H1 (cell line): ENCODE data around the gene ISG15. TPM values are rescaled to one million over a fixed set of nuclear protein-coding genes. Genes with fewer than 3 reads are reported as not detected.

Experiments used
- CTCF ChIA-PET: fragments of 300-600 bp; sonication (Branson Sonifier 250); formaldehyde crosslinking; loops from one replicate; lab custom pipeline; 2021; ENCODE audit not compliant: partially characterized antibody; lab: Charles Lee
- POLR2A ChIA-PET: fragments of 300-600 bp; sonication (Branson Sonifier 250); formaldehyde crosslinking; loops from one replicate; lab custom pipeline; 2021; ENCODE audit warnings: inconsistent platforms; ENCODE audit not compliant: partially characterized antibody; lab: Charles Lee
- DNase-seq, 2 experiments: peaks; one replicate each; pipeline versions ENCODE4 v3.0.0 to v3.0.0-alpha.2; 2010 to 2022; ENCODE audit warnings: low spot score in 2 of 2, low read depth in 1 of 2, mixed read lengths in 1 of 2
- FAIRE-seq: peaks from 2 replicates; lab custom pipeline; 2011; peaks lifted over from hg19 to GRCh38; lab: Jason Lieb, UNC
- H2AFZ ChIP-seq: 2 replicates; pipeline ENCODE4 v1.8.1; 2012; ENCODE audit warnings: low read length, inconsistent platforms
- H2AK5ac ChIP-seq: 2 replicates; pipeline ENCODE4 v1.6.1; 2013; ENCODE audit warnings: low read depth, low read length
- H2BK120ac ChIP-seq: replicated peaks from 2 replicates; pipeline ENCODE3; 2013; ENCODE audit warnings: low read depth, low read length, inconsistent platforms
- H2BK12ac ChIP-seq: 2 replicates; pipeline ENCODE4 v1.6.1; 2013; ENCODE audit warnings: low read depth, low read length
- H2BK15ac ChIP-seq: 2 replicates; pipeline ENCODE4 v1.6.1; 2013; ENCODE audit warnings: low read length
- H2BK20ac ChIP-seq: 2 replicates; pipeline ENCODE4 v1.6.1; 2013; ENCODE audit warnings: low read length
- H2BK5ac ChIP-seq: 2 replicates; pipeline ENCODE4 v1.6.1; 2013; ENCODE audit warnings: low read depth, low read length
- H3K14ac ChIP-seq: 2 replicates; pipeline ENCODE4 v1.6.1; 2013; ENCODE audit warnings: inconsistent platforms; ENCODE audit not compliant: insufficient read length
- H3K18ac ChIP-seq: 2 replicates; pipeline ENCODE4 v1.6.1; 2013; ENCODE audit warnings: low read length; ENCODE audit errors: extremely low read depth
- H3K23ac ChIP-seq: 2 replicates; pipeline ENCODE4 v1.6.1; 2013; ENCODE audit warnings: inconsistent platforms; ENCODE audit not compliant: insufficient read length
- H3K23me2 ChIP-seq: 2 replicates; pipeline ENCODE4 v1.6.1; 2013; ENCODE audit warnings: low read depth, low read length
- H3K27ac ChIP-seq: 2 replicates; pipeline ENCODE4 v1.6.1; 2011; ENCODE audit warnings: low read depth, low read length, inconsistent platforms
- H3K27me3 ChIP-seq, 4 experiments: replicated peaks in 1 of 4; 1 replicate in 1 of 4; 2 replicates in 3 of 4; pipeline versions ENCODE4 v1.6.1 to v1.8.1; 2011 to 2013; ENCODE audit warnings: low read length in 3 of 4, mild to moderate bottlenecking in 3 of 4, inconsistent platforms in 2 of 4, mixed read lengths in 2 of 4, moderate library complexity in 1 of 4; ENCODE audit not compliant: control insufficient read depth in 3 of 4, insufficient read depth in 3 of 4; ENCODE audit errors: extremely low read depth in 1 of 4
- H3K36me3 ChIP-seq, 4 experiments: 2 replicates each; pipeline versions ENCODE4 v1.6.1 to v1.8.1; 2011 to 2013; ENCODE audit warnings: mild to moderate bottlenecking in 4 of 4, low read length in 3 of 4, moderate library complexity in 2 of 4, control low read depth in 1 of 4, inconsistent platforms in 1 of 4; ENCODE audit not compliant: insufficient read depth in 4 of 4, control insufficient read depth in 2 of 4
- H3K4ac ChIP-seq: replicated peaks from 2 replicates; pipeline ENCODE3; 2013; ENCODE audit warnings: low read length, low read depth, mixed read lengths, inconsistent platforms; ENCODE audit not compliant: insufficient read length
- H3K4me1 ChIP-seq, 4 experiments: replicated peaks in 1 of 4; 1 replicate in 1 of 4; 2 replicates in 3 of 4; pipeline versions ENCODE4 v1.6.1 to v1.8.1; 2011 to 2013; ENCODE audit warnings: low read length in 3 of 4, inconsistent platforms in 2 of 4, mixed read lengths in 1 of 4; ENCODE audit not compliant: insufficient read depth in 4 of 4, control insufficient read depth in 3 of 4
- H3K4me2 ChIP-seq, 2 experiments: 2 replicates each; pipeline versions ENCODE4 v1.6.1 to v1.8.1; 2011 to 2013; ENCODE audit warnings: low read depth in 2 of 2, low read length in 2 of 2, control low read depth in 1 of 2, inconsistent platforms in 1 of 2, mild to moderate bottlenecking in 1 of 2; ENCODE audit not compliant: insufficient read depth in 1 of 2
- H3K4me3 ChIP-seq, 4 experiments: fragments of 200-600, 300-600 bp in 1 of 4; sonication (generic), shearing (Covaris generic), sonication (Bioruptor Twin) in 1 of 4; 2 replicates each; pipeline versions ENCODE4 v1.5.1 to v1.8.1; 2011 to 2016; ENCODE audit warnings: low read length in 4 of 4, low read depth in 3 of 4, control low read depth in 2 of 4, inconsistent platforms in 2 of 4, mild to moderate bottlenecking in 2 of 4, mixed read lengths in 1 of 4, moderate library complexity in 1 of 4; ENCODE audit not compliant: insufficient read depth in 2 of 4; ENCODE audit errors: extremely low read depth in 1 of 4
- H3K56ac ChIP-seq: replicated peaks from 2 replicates; pipeline ENCODE3; 2013; ENCODE audit warnings: low read depth, mild to moderate bottlenecking, mixed read lengths, low read length, inconsistent platforms; ENCODE audit not compliant: insufficient read length
- H3K79me1 ChIP-seq: 2 replicates; pipeline ENCODE4 v1.6.1; 2013; ENCODE audit warnings: low read depth, low read length, control low read depth
- H3K79me2 ChIP-seq, 2 experiments: 2 replicates each; pipeline versions ENCODE4 v1.6.1 to v1.8.1; 2012 to 2013; ENCODE audit warnings: low read length in 2 of 2, mild to moderate bottlenecking in 2 of 2, inconsistent platforms in 1 of 2; ENCODE audit not compliant: insufficient read depth in 2 of 2, control insufficient read depth in 1 of 2
- H3K9ac ChIP-seq, 4 experiments: replicated peaks in 1 of 4; 1 replicate in 1 of 4; 2 replicates in 3 of 4; pipeline versions ENCODE4 v1.6.1 to v1.8.1; 2011 to 2013; ENCODE audit warnings: low read depth in 3 of 4, low read length in 3 of 4, control low read depth in 2 of 4, mild to moderate bottlenecking in 2 of 4, moderate library complexity in 2 of 4, inconsistent platforms in 1 of 4; ENCODE audit errors: extremely low read depth in 1 of 4
- H3K9me3 ChIP-seq, 2 experiments: 2 replicates each; pipeline versions ENCODE4 v1.6.1 to v1.8.1; 2012 to 2013; ENCODE audit warnings: mild to moderate bottlenecking in 2 of 2, moderate library complexity in 2 of 2, control low read depth in 1 of 2, inconsistent platforms in 1 of 2, low read depth in 1 of 2, low read length in 1 of 2, mixed read lengths in 1 of 2; ENCODE audit not compliant: insufficient read depth in 2 of 2
- H4K20me1 ChIP-seq, 2 experiments: replicated peaks in 1 of 2; 2 replicates each; pipeline versions ENCODE3 to v1.8.1; 2011 to 2013; ENCODE audit warnings: inconsistent platforms in 2 of 2, low read length in 2 of 2, mild to moderate bottlenecking in 1 of 2; ENCODE audit not compliant: insufficient read depth in 2 of 2, control insufficient read depth in 1 of 2
- H4K5ac ChIP-seq: 2 replicates; pipeline ENCODE4 v1.6.1; 2013; ENCODE audit warnings: low read length, low read depth, mixed read lengths, inconsistent platforms; ENCODE audit not compliant: insufficient read length
- H4K8ac ChIP-seq: 2 replicates; pipeline ENCODE4 v1.8.0; 2013; ENCODE audit warnings: mild to moderate bottlenecking, moderate library complexity, low read length, inconsistent platforms; ENCODE audit not compliant: insufficient read depth; ENCODE audit errors: extremely low read depth
- H4K91ac ChIP-seq: replicated peaks from 2 replicates; pipeline ENCODE3; 2013; ENCODE audit warnings: low read length, mixed read lengths, inconsistent platforms; ENCODE audit not compliant: insufficient read length
- RFX5 ChIP-seq: IDR thresholded peaks from 2 replicates; pipeline ENCODE4 v1.6.1; 2011; ENCODE audit warnings: low read depth, low read length, improper control_type of control experiment, borderline replicate concordance
- WGBS, 2 experiments: shearing (Covaris generic) in 1 of 2; methylation state at CpG; one replicate each; pipeline versions ENCODE4 v1.1.6 to v1.1.7; 2013 to 2015; ENCODE audit warnings: low lambda C conversion rate in 2 of 2, mixed read lengths in 2 of 2, inconsistent platforms in 1 of 2, low coverage in 1 of 2, missing lambda C conversion rate in 1 of 2; ENCODE audit not compliant: insufficient replicate concordance in 2 of 2, insufficient coverage in 1 of 2, insufficient read length in 1 of 2; ENCODE audit errors: extremely low coverage in 1 of 2, missing lambda C conversion rate in 1 of 2; 5-methylcytosine and 5-hydroxymethylcytosine counted together
- polyA plus RNA-seq, 7 experiments: library from polyadenylated mRNA; depleted of rRNA in 3 of 7; stranded (reverse) in 5 of 7; unstranded in 2 of 7; fragments of >200 nt in 5 of 7; fragments of 200-250 nt in 2 of 7; gene quantifications; 1 replicate in 5 of 7; 2 replicates in 1 of 7; 4 replicates in 1 of 7; pipeline versions ENCODE4 v1.2.1 to v1.2.3, GENCODE V29; 2011 to 2013; ENCODE audit warnings: missing spikeins in 2 of 7, mixed read lengths in 2 of 7
- total RNA-seq: library from RNA; stranded (reverse); fragmentation: NEBNext Ultra II Directional; extraction: Animal tissue kit (Norgen Biotek cat#: 25700); gene quantifications from 2 replicates; pipeline ENCODE4 v1.2.1, GENCODE V29; 2021

ISG15 gene
- total and polyA plus RNA-seq, 2 of the 8 experiments (the other 6 are each of a cell fraction or from before 2014, with no cell fraction given): 29.3 to 121 TPM

DNA sequence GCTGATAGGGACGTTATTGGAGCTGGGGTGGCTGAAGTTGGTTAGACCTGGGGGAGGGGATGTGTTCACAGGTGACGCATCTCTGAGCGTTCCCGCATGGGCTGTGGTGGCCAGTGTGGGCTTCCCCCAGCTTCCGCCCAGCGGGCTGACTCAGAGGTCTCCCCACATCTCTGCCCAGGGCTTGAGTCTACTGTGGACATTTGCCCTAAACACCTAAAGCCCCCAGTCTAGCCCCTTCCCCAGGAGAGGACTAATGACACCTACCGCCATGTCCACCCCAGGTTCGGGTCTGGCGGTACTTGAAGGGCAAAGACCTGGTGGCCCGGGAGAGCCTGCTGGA lies 8.6 kb downstream of the ISG15 start:
- FAIRE-seq (no peak), DNase-seq (no peak)
- no peak overlapping the region for H3K14ac ChIP-seq
- H4K20me1 ChIP-seq: peaks cover 6 to 10% of the 10 kb centered on the region in 2 experiments
- H2BK15ac ChIP-seq: no peak overlapping the region; the same call in 1 of the 2 replicates
- no peak overlapping the region for H4K91ac ChIP-seq
- H3K79me1 ChIP-seq: peaks cover 10% of the 10 kb centered on the region
- H3K79me2 ChIP-seq: peaks cover 0 to 13% of the 10 kb centered on the region in 2 experiments; a peak in 1 of 4 replicates
- no peak overlapping the region for H4K5ac ChIP-seq
- no peak overlapping the region for H2AFZ ChIP-seq
- H3K18ac ChIP-seq: no peak overlapping the region; the same call in 1 of the 2 replicates
- H3K9me3 ChIP-seq: no peaks in the 10 kb centered on the region
- H3K9ac ChIP-seq: no peak overlapping the region
- WGBS, 2 experiments: 89% methylated on average over 10 of the region's 10 CpGs; no CpG with 5 or more reads in 1 of the 2 experiments
- peaks cover 2 to 53% (median 38%) of the 10 kb centered on the region in 4 experiments for H3K4me1 ChIP-seq
- H4K8ac ChIP-seq: no peak overlapping the region; the same call in 1 of the 2 replicates
- ChIA-PET POLR2A (interaction anchor here (0.6 to 14.9 kb wide), 9 partner anchors 14 to 178 kb away, joined by 3 to 245 read pairs (median 4); partner anchors contain the start of gene PERM1), CTCF (interaction anchor here (0.6 to 3.0 kb wide), 8 partner anchors 9 to 202 kb away, joined by 3 to 15 read pairs (median 4); partner anchors contain the start of gene ISG15)
- no peak overlapping the region for H3K4ac ChIP-seq
- peak overlapping the region; percentile 70 to 79; a peak in 3 of 4 replicates for H3K4me2 ChIP-seq
- H3K56ac ChIP-seq: no peak overlapping the region
- no peak overlapping the region for H2BK20ac ChIP-seq
- H3K27ac ChIP-seq: no peak overlapping the region
- H2AK5ac ChIP-seq: peak overlapping the region; percentile 82; the same call in 1 of the 2 replicates
- H2BK12ac ChIP-seq: peak overlapping the region; percentile 60; the same call in 1 of the 2 replicates
- peaks cover 0 to 20% (median 1%) of the 10 kb centered on the region in 4 experiments; a peak in 3 of 8 replicates for H3K36me3 ChIP-seq
- H3K27me3 ChIP-seq: no peaks in the 10 kb centered on the region
- peak overlapping the region in 1 of 4 experiments; percentile 78; a peak in 4 of 8 replicates for H3K4me3 ChIP-seq
- H2BK5ac ChIP-seq: no peak overlapping the region
- H3K23me2 ChIP-seq: peaks cover 8% of the 10 kb centered on the region; the same call in 1 of the 2 replicates
- H3K23ac ChIP-seq: no peak overlapping the region
- peak overlapping the region; percentile 43 for H2BK120ac ChIP-seq
- no peak for TF ChIP-seq RFX5
